NCI-H2196 (cell line): ENCODE data around the gene ATP8B4.

Experiments
- DNase-seq: peaks from one replicate; lab custom pipeline; 2025; ENCODE audit not compliant: unreplicated experiment; lab: John Stamatoyannopoulos, UW

Gene ATP8B4

GRCh38 chr15:49870472-49870871 lies 248.6 kb downstream of the ATP8B4 start:
- DNase-seq, result no peak

- DNase-seq, result no peak
These were observed 250.7 kb downstream of the ATP8B4 start for GRCh38 chr15:49868348-49868747.

- no peak for DNase-seq
These were observed 252.9 kb downstream of the ATP8B4 start for GRCh38 chr15:49865925-49866757.

GRCh38 chr15:49864251-49864650 lies 254.8 kb downstream of the ATP8B4 start:
- DNase-seq, result no peak

- DNase-seq, result no peak
These were observed 255.4 kb downstream of the ATP8B4 start for GRCh38 chr15:49863431-49864224.

GRCh38 chr15:49860101-49860500 lies 258.9 kb downstream of the ATP8B4 start:
- DNase-seq, result no peak

GRCh38 chr15:49857496-49858475 lies 261.2 kb downstream of the ATP8B4 start:
- DNase-seq, result no peak

- DNase-seq, result no peak
These were observed 263.0 kb downstream of the ATP8B4 start for GRCh38 chr15:49855917-49856637.

GRCh38 chr15:49852756-49853155 lies 266.3 kb downstream of the ATP8B4 start:
- DNase-seq, result no peak

GRCh38 chr15:49848807-49849206 lies 270.2 kb downstream of the ATP8B4 start:
- DNase-seq, result no peak

- no peak for DNase-seq
These were observed 270.7 kb downstream of the ATP8B4 start for GRCh38 chr15:49848282-49848724.

- no peak for DNase-seq
These were observed 271.4 kb downstream of the ATP8B4 start for GRCh38 chr15:49847423-49848281.

GRCh38 chr15:49844390-49844789 lies 274.6 kb downstream of the ATP8B4 start:
- no peak for DNase-seq

- no peak for DNase-seq
These were observed 275.3 kb downstream of the ATP8B4 start for GRCh38 chr15:49843725-49844124.

- no peak for DNase-seq
These were observed 276.9 kb downstream of the ATP8B4 start for GRCh38 chr15:49842031-49842730.

GRCh38 chr15:49832511-49832910 lies 286.5 kb downstream of the ATP8B4 start:
- no peak for DNase-seq

- no peak for DNase-seq
These were observed 287.6 kb downstream of the ATP8B4 start for GRCh38 chr15:49831206-49831965.

GRCh38 chr15:49830391-49830790 lies 288.6 kb downstream of the ATP8B4 start:
- DNase-seq, result no peak
